Keratinocyte (primary cell): Measurements from ENCODE around the gene NPTXR.

ENCODE experiments used
- CTCF ChIP-seq, 3 experiments: IDR thresholded peaks in 1 of 3; conservative IDR thresholded peaks in 1 of 3; optimal IDR thresholded peaks in 1 of 3; 2 replicates in 2 of 3; 3 replicates in 1 of 3; pipeline versions ENCODE3 to v1.5.1; 2011; ENCODE audit warnings: low read length in 3 of 3, mild to moderate bottlenecking in 3 of 3, moderate library complexity in 2 of 3, control low read depth in 1 of 3, inconsistent platforms in 1 of 3; ENCODE audit not compliant: insufficient read depth in 2 of 3; ENCODE audit errors: extremely low read depth in 1 of 3
- EZH2 ChIP-seq: IDR thresholded peaks from one replicate; pipeline ENCODE4 v1.6.1; 2012; ENCODE audit warnings: inconsistent platforms, mild to moderate bottlenecking, low read length, moderate library complexity

GRCh38 chr22:38799265-38800002, 44.4 kb downstream of the NPTXR start:
- TF ChIP-seq CTCF (optimal IDR thresholded peaks at IDR 0.05 in 1 of 3, IDR thresholded peaks at IDR 0.05 in 1 of 3, conservative IDR thresholded peaks at IDR 0.05 in 1 of 3; ENCODE audit: extremely low read depth in 1 of 3, insufficient read depth in 2 of 3, low read length in 3 of 3) (no peak), EZH2 (no peak)
